DND-41 (cell line): Measurements from ENCODE around the gene SULT1B1.

ENCODE experiments used
- ATAC-seq: fragments of 200-7000 bp; cut with Tn5 transposase; 3 replicates; pipeline ENCODE4 v1.9.1; 2021; ENCODE audit warnings: low read depth; ENCODE audit not compliant: insufficient read depth
- DNase-seq: peaks from one replicate; pipeline ENCODE4 v3.0.0-alpha.2; 2020
- H2AFZ ChIP-seq: 2 replicates; pipeline ENCODE4 v1.6.0; 2012; ENCODE audit warnings: low read depth, low read length
- H3K27ac ChIP-seq: 2 replicates; pipeline ENCODE4 v1.5.1; 2012; ENCODE audit warnings: low read length, inconsistent platforms
- H3K27me3 ChIP-seq: fragments of 200-600 bp; sonication (generic); 2 replicates; pipeline ENCODE4 v1.6.0; 2012; ENCODE audit warnings: low read length, mild to moderate bottlenecking, inconsistent platforms; ENCODE audit not compliant: insufficient read depth, poor library complexity
- H3K36me3 ChIP-seq: 2 replicates; pipeline ENCODE4 v1.5.1; 2012; ENCODE audit warnings: low read length, inconsistent platforms; ENCODE audit not compliant: insufficient read depth
- H3K4me1 ChIP-seq: 2 replicates; pipeline ENCODE4 v1.5.1; 2012; ENCODE audit warnings: mild to moderate bottlenecking, low read length; ENCODE audit not compliant: insufficient read depth
- H3K4me2 ChIP-seq: 2 replicates; pipeline ENCODE4 v1.6.0; 2012; ENCODE audit warnings: mild to moderate bottlenecking, moderate library complexity, low read length, inconsistent platforms; ENCODE audit not compliant: insufficient read depth
- H3K4me3 ChIP-seq, 2 experiments: fragments of 200-600 bp in 1 of 2; shearing (Covaris generic) in 1 of 2; 2 replicates each; pipeline ENCODE4 v1.5.1; 2012 to 2016; ENCODE audit warnings: inconsistent platforms in 2 of 2, low read length in 2 of 2, mild to moderate bottlenecking in 2 of 2, low read depth in 1 of 2, moderate library complexity in 1 of 2
- H3K79me2 ChIP-seq: 2 replicates; pipeline ENCODE4 v1.6.0; 2012; ENCODE audit warnings: low read length, inconsistent platforms; ENCODE audit not compliant: insufficient read depth
- H3K9ac ChIP-seq: 2 replicates; pipeline ENCODE4 v1.6.0; 2012; ENCODE audit warnings: low read depth, mild to moderate bottlenecking, inconsistent platforms, low read length, moderate library complexity
- H3K9me3 ChIP-seq: 2 replicates; pipeline ENCODE4 v1.5.1; 2012; ENCODE audit warnings: low read length, moderate library complexity, mild to moderate bottlenecking, inconsistent platforms; ENCODE audit not compliant: insufficient read depth, severe bottlenecking
- H4K20me1 ChIP-seq: 2 replicates; pipeline ENCODE4 v1.6.0; 2012; ENCODE audit warnings: low read length; ENCODE audit not compliant: insufficient read depth
- CTCF ChIP-seq: IDR thresholded peaks from 2 replicates; pipeline ENCODE4 v1.5.1; 2012; ENCODE audit warnings: borderline replicate concordance, low read length, moderate library complexity, mild to moderate bottlenecking; ENCODE audit not compliant: poor library complexity, severe bottlenecking; ENCODE audit errors: extremely low read depth
- EZH2 ChIP-seq: IDR thresholded peaks from 3 replicates; pipeline ENCODE4 v1.6.1; 2012; ENCODE audit warnings: borderline replicate concordance, low read depth, mild to moderate bottlenecking, moderate library complexity, low read length, inconsistent platforms; ENCODE audit not compliant: severe bottlenecking

Gene SULT1B1

GRCh38 chr4:69757464-69757863 is 3.0 kb downstream of the SULT1B1 start:
- no peaks in the 10 kb centered on the region for H4K20me1 ChIP-seq
- H2AFZ ChIP-seq = no peak overlapping the region
- ATAC-seq = no peak
- H3K4me2 ChIP-seq = no peak overlapping the region
- no peaks in the 10 kb centered on the region for H3K36me3 ChIP-seq
- H3K9ac ChIP-seq = no peak overlapping the region
- DNase-seq = no peak
- no peaks in the 10 kb centered on the region for H3K79me2 ChIP-seq
- no peak overlapping the region for H3K4me3 ChIP-seq
- peaks cover 5% of the 10 kb centered on the region for H3K27me3 ChIP-seq
- peaks cover 6% of the 10 kb centered on the region; the same call in 1 of the 2 replicates for H3K4me1 ChIP-seq
- TF ChIP-seq EZH2 (no peak), CTCF (no peak)
- H3K9me3 ChIP-seq = no peaks in the 10 kb centered on the region
- no peak overlapping the region for H3K27ac ChIP-seq

GRCh38 chr4:69754926-69755580 is 5.4 kb downstream of the SULT1B1 start:
- no peak overlapping the region for H2AFZ ChIP-seq
- no peak for TF ChIP-seq CTCF
- no peak for TF ChIP-seq EZH2
- H3K27ac ChIP-seq = no peak overlapping the region
- H3K79me2 ChIP-seq = no peaks in the 10 kb centered on the region
- H3K4me2 ChIP-seq = no peak overlapping the region
- H3K4me1 ChIP-seq = no peaks in the 10 kb centered on the region; the same call in 1 of the 2 replicates
- H3K36me3 ChIP-seq = no peaks in the 10 kb centered on the region
- DNase-seq = no peak
- no peak overlapping the region for H3K4me3 ChIP-seq
- no peaks in the 10 kb centered on the region for H3K9me3 ChIP-seq
- H3K27me3 ChIP-seq = peaks cover 5% of the 10 kb centered on the region
- no peaks in the 10 kb centered on the region for H4K20me1 ChIP-seq
- ATAC-seq = no peak
- H3K9ac ChIP-seq = no peak overlapping the region

DNA sequence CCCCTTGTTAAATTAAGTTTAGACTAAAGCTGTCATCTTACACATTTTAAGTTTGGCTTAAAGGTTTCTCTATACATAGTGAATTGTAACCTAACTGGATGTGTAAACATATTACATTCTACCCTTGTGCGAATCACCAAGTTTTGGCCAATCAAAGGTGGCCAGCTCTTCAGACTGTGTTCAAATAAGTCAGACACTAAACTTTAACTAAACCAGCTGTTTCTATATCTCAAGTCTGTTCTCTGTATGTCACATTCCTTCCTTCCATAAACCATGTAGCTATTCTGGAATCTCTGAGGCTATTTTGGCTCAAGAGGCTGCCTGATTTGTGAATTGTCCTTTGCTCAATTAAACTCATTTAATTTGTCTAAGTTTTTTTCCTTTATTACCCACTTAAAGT is 6.7 kb downstream of the SULT1B1 start:
- Histone ChIP-seq H3K4me3 (no peak overlapping the region), H3K4me1 (no peaks in the 10 kb centered on the region), H3K79me2 (no peaks in the 10 kb centered on the region), H3K36me3 (no peaks in the 10 kb centered on the region), H3K9ac (no peak overlapping the region), H3K27ac (no peak overlapping the region), H2AFZ (no peak overlapping the region), H4K20me1 (no peaks in the 10 kb centered on the region), H3K4me2 (no peak overlapping the region), H3K27me3 (peaks cover 5% of the 10 kb centered on the region), H3K9me3 (no peaks in the 10 kb centered on the region)
- DNase-seq (no peak), ATAC-seq (no peak)
- no peak for TF ChIP-seq CTCF
- no peak for TF ChIP-seq EZH2
